SKM-1 (cell line): ENCODE data around the gene ITPR1.

Experiments used
- DNase-seq: peaks from one replicate; lab custom pipeline; 2025; ENCODE audit not compliant: unreplicated experiment; lab: John Stamatoyannopoulos, UW

The ITPR1 gene

DNA sequence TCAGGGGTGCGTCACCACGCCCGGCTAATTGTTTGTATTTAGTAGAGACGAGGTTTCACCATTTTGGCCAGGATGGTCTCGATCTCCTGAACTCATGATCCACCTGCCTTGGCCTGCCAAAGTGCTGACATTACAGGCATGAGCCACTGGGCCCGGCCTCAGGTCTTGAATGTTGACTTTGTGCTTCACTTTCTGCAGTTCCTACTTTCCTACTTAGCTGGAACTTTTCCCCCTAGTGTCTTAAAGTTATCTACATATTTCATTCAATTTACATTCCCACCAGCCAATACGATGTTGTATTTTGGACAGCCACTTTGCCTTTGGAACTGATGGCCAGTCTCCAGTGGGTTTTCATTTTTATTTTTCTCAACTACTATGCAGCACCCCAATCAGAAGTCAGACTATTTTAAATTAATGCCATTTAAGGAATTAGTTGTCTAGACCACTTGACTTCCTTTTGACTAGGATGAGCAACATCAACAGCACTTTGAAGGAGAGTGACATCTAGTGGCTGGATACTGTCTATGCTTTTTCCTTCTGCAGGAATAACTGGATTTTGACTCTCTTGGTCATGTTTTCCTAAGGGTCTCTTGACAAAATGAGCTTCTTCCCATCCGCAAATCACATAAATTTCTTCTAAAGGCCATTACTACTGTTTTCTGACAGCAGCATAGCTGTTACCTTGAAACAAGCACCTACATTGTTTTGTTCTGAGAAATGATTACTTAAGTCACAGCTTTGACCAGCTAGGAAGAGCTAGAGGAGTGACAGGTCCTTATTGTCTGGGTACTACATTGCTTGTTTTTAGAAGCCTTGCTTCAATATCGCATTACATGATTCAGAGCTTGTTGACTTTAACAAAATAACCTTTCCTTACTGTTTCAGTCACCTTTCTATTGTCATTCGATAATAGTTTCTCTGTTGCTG lies 140.2 kb downstream of the ITPR1 start:
- peak; percentile 57 for DNase-seq

DNA sequence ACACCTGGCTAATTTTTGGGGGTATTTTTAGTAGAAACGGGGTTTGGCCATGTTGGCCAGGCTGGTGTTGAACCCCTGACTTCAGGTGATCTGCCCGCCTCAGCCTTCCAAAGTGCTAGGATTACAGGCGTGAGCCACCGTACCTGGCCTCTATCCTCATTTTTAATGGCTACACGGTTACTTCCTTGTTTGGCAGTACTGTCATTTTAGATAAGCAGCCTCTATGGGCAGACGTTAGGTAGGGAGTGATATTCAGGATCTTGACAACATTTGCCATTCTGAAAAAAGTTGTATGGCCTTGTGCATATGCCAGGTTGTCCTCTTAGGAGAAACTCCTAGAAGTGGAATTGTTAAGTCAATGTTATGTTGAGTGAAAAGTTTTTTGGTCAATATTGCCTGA lies 141.7 kb downstream of the ITPR1 start:
- no peak for DNase-seq

DNA sequence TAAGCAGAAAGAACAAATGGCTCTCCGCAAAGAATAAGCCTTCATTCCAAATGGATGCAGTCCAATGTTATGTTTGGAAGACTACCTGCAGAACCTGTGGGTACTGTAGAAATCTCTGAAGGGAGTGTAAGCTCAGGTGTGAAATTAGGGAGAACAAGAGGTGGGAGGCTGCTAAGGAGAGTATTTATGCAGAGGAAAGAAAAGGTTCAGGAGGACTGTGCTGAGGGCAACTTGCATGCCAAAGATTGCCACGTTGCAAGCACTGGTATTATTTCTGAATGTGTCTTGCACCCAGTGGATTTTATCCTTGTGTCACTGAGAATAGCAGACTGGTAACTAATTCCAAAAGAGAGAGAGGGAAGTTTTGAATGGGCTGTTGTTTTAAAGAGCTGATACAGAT lies 144.1 kb downstream of the ITPR1 start:
- no peak for DNase-seq

DNA sequence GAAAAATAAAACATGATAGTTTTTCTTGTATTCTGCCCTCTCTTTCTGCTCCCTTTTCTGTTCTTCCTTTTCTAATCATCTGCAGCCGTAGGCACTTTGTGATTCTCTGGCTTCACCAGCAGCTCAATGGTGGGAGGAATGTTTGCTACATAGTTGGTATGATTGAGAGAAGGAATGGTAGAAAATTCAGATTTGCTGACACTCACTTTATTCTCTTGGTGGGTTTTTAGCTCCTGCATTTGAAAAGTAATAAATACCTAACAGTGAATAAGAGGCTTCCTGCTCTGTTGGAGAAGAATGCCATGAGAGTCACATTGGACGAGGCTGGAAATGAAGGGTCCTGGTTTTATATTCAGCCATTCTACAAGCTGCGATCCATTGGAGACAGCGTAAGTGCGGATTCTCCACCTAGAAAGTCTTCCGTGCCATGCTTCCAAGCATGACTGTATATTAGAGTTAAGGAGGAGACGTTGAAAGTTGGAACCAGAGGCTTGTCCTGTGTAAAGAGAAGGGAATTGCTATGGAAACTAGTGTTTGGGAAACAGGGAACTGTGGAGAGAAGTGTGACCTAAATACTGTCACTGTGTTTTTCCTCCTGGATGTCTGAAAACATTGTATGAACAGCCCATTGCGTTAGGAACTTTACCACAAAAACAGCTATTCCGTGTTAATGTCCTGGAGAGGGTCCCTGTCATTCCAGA lies 148.9 kb downstream of the ITPR1 start:
- DNase-seq, result no peak

DNA sequence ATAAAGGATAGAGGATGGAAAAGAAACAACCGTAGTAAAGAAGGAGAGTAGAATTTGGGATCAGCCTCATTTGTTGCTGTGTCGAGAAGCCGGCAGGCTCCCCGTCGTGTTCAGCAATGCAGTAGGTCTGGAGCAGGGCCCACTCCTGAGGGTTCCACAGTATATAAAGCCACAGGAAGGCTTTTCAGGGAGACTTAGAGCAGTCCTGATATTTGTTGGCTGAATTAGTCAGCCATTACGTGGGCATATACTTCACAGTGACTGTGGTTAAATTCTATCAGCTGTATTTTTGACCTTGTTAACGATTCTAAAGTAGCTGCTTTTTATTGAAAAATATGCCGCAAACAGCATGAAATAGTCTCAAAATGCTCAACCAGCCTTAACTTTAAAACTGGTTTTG lies 149.5 kb downstream of the ITPR1 start:
- DNase-seq, result no peak

DNA sequence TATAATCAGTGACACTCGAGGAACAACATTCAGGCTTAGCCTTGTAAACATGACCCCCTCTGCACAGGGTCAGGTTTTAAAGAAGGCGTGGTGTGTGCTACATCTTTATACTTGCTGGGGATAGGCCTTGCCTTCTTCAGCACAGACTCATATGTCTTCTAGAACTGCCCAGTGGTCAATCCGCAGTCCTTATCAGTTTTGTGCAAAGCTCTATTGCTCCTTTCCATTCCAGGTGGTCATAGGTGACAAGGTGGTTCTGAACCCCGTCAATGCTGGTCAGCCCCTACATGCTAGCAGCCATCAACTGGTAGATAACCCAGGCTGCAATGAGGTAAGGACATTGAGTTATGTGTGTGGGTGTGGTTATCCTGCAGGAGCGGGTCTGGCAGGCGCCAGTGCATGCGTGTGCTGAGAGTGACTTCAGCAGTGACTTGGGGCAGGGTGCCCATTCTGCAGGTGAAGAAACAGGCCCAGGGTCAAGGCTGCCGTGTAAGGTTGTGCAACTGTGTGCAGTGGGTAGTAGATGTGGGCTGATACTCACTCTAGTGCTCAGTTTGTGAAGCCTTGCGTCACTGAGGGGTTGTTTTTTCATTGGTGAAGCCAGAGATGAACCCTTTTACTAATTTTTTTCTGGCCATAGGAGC lies 150.9 kb downstream of the ITPR1 start:
- no peak for DNase-seq

DNA sequence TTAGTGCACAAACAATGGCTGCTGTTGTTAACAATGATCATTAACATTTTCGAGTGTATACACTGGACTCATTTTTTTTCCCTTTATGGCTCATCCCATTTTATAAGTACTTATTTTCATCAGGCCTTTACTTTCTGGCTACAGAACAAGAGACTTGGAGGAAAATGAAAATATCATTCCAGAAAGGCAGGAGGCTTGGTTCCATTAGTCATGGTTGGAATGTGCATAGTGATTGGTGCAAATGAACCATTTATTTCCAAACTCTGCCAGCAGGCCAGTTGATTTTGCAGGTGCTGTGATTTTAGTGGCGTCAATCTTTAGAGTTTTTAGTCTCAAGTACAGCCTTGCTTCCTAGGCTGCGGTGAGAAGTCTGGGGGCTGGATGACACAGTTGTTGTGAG lies 151.8 kb downstream of the ITPR1 start:
- DNase-seq, result no peak

DNA sequence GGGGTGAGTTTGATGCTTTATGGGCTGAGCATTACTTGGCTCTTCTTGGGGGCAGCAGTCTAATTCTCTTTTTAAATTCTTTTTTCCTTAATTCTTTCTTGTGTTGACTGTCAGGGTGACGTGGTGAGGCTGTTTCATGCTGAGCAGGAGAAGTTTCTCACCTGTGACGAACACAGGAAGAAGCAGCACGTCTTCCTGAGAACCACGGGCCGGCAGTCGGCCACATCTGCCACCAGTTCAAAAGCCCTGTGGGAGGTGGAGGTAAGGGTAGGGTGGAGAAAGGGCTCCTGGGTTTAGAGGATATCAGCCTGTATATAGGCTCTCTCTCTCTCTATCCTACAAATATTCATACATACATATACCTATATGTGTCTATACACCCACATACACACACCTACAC lies 152.3 kb downstream of the ITPR1 start:
- no peak for DNase-seq

DNA sequence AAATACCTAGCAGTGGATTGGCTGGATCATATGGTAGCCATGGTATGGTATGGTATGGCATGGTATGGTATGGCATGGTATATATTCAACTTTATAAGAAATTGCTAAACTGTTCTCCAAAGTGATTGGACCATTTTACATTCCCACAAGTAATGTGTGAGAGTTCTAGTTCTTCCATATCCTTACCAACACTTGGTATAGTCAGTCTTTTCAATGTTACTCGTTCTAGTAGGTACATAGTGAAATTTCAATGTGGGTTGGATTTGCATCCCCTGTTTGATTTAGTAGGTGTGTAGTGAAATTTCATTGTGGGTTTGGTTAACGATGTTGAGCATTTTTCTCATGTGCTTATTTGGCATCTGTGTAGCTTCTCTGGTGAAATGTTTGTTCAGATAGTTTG lies 154.3 kb downstream of the ITPR1 start:
- DNase-seq, result no peak

DNA sequence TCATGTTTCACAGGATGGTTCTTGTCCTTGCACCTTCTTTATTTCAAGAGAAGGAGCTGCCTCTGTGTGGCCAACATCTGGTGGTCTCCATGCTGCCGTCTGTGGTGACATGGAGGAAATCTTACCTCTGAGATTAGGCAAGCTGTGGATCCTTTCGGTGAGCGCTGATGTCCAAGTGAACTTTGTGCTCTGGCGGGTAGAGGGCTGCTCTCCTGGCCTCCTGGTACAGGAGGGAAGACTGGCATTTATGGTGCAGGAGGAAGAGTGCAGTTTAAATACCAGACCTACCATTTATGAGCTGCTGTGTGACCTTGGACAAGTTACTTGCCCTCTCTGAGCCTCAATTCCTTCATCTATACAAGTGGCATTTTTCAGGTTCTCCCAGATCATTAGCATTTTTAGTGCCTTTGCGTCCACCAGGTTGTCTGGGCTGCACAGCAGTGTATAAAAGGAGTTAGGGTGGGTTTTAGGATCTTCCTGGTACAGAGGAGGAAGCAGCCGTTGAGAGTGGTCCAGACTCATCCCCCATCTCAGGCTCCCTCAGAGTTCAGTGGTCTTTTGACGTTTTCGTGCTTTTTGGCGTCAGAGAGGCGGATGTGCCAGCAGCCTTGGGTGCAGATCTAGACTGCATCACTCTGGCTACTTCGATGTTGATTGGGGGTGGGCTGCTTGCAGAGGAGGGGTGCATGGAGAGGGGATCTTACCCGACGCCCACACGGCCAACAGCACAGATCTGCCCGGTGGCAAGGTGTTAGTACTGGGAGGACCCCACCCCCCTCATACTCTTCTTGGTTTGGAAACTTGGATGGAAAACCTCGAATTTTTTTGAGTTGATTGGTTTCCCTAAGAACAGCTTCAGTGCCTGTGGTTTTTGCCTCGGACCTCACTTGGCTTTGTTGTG lies 162.2 kb downstream of the ITPR1 start:
- DNase-seq, result no peak

DNA sequence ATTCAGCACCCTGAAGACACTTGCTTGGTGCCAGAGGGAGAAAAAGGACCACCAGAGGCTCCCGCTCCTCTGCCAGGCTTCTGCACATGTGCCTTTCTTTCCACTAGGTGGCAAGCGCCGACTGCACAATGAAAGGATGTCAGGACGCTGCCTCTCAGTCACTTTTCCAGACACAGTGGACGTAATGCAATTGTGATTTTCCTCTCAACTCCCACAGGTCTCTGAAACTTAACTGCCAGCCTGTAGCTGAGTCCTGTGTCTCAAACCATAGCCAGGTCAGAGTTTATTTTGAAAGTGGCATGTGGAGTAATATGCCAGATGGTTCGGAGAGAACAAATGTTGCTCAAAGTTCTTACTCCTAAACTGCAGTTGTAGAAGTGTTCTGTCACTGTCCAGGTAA lies 162.9 kb downstream of the ITPR1 start:
- DNase-seq, result no peak

DNA sequence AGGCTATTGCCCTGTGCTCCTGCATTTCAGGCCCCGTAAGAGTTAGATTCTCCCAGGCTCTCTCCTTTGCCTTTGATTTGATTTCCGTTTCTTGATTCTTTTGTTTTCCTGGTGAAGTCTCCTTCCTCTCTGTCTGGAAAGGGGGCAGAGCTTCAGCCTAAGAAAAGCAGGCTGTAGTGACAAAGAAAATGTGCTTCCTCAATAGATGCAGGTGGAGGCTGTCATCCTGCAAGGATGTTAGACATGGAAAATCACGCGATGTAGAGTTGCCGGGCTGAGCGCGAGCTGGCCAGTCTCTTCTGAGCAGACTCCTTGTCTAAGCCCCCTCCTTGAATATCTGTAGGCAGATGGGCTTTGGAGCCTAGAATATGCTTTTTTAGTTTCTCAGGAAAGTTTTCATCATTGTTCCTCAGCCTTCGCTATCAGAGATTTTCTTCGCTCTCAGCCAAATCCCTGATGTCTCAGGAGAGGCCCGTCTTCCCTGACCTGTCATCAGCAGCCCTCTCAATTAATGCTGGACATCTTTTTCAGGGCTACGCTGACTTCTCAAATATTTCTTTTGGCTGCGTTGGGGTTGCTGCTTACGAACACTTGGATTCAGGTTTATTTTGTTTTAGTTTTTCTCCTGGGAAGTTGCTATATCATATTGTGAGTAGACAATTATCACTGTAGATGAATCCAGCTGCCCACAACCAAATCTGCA lies 163.6 kb downstream of the ITPR1 start:
- DNase-seq, result no peak

DNA sequence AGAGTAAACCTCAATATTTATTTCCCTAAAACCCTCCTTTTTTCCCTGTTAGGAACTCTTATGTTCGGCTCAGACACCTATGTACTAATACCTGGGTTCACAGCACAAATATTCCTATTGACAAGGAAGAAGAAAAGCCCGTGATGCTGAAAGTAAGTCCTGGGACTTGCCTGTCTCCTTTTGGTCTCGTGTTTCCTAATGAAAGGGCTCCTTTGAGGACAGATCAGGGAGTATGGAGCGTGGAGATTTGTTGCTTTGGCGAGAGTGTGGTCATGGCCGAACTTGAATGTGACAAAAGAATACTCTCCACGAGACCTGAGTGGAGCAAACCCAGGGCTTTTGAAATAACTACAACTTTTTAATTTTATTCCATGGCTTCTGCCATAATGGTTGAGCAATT lies 167.8 kb downstream of the ITPR1 start:
- no peak for DNase-seq

DNA sequence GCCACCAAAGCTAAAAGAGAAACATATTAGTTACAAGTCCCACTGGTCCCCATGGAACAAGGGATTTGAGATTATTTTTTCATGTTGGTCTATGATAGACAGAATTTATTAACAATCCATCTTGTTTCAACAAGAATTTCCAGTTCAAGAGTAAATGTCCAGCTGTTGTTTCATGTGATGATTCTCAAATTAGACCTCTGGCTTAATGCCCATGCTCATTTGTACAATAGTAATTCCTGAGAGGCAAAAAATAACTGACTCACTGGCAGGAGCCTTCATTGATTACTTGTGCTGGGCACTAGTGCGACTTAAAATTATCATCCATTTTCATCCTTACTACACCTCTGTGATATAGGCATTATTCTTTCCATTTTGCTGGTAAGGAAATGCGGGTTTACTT lies 171.3 kb downstream of the ITPR1 start:
- no peak for DNase-seq

DNA sequence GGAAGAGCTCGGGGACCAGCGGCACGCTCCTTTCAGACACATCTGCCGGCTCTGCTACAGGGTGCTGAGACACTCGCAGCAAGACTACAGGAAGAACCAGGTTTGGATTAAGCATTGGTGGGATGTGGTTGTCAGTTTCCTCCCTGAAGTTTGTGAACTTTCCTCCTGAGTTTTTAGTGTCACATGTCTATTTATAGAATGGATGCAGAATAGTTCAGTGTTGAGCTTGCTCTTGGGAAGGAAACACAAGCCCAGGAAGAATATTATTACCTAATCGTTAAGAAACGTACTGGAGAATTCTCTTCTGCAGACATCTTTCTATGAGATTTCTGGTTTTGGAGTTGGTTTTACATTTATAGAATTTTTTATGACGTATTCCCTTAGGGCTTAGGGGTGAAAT lies 172.0 kb downstream of the ITPR1 start:
- DNase-seq, result no peak

DNA sequence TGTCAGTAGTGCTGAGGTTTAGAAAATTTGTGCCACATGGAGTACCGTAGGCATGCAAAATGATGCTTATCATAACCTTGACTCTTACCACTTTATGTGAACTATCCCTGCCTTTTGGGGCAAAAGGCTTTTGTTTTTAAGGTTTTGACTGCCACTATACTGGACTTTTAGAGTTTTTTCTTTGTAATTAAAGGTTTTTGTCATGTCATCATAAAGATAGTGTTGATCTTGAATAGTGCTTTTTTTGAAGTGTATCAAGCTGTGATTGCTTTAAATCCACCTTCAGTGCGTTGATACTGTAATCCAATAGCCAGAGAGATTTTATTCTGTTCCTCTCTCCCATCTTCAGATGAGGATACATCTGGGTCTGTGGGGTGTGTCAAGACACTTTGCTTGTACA lies 172.9 kb downstream of the ITPR1 start:
- no peak for DNase-seq

DNA sequence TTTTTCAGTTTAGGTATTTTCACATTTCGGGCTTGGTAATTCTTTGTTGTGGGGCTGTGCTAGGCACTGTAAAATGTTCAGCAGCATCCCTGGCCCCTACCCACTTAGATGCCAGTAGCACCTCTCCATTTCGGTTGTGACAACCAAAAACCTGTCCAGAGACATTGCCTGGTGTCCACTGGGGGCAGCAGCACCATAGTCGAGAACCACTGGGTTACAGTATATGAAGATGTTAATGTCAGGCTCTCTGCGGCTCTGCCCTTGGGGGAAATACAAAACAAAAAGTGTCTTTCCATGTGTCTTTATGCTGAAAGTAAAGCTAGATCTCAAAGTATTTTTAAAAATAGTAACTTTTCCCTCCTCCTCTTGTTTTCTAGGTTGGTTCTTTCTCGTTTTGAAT lies 177.2 kb downstream of the ITPR1 start:
- no peak for DNase-seq

DNA sequence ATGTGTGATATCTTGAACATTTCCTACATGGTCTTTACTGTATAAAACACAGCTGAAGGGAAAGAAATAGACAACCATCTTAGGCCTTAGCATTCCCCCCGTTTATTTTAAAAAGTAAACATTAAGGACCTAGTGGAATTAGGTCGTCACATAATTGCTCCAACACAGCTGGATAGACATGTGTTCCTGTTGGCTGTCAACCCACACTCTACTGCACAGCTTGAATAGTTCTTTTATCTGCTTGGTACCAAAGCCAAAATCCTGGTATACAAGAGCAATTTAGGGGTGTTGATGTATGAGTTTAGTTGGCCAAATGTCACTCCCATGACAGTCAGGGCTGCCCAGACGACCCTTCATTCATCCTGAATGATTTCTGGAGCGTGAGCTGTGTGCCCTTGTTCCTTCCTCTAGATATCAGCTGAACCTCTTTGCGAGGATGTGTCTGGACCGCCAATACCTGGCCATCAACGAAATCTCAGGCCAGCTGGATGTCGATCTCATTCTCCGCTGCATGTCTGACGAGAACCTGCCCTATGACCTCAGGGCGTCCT lies 179.7 kb downstream of the ITPR1 start:
- DNase-seq, result no peak

DNA sequence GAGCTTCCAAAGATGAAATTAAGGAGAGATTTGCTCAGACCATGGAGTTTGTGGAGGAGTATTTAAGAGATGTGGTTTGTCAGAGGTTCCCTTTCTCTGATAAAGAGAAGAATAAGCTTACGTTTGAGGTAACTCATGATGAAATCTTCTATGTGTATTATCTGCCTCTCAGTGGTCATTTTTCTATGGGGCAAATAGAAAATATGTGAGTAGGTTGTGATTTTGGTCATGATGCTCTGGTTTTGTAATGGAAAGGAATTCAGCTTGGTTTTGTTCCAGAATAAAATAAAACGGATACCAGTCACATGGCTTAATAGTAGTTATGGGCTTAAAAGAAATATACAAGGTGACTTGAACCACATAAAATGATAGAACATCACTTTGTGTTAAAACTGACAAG lies 181.1 kb downstream of the ITPR1 start:
- no peak for DNase-seq

DNA sequence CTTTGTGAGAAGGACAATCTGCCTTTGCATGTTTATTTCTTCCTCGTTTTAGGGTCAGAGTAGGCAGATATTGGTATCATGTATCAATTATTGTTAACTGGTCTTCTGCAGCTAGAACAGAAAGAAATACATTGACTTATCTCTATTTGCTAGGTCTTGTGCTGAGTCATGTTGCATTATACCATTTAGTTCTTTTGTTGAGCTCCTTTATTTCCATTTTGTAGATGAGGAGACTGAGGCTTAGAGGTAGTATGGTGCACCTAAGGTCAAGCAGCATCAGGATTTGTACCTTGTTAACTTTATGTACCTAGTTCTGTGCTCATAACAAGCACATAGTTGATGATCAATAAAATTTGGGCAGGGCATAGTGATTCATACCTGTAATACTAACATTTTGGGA lies 182.6 kb downstream of the ITPR1 start:
- no peak for DNase-seq
